IMR-90 (cell line): ENCODE measurements around the gene ZNF618. TPM values are rescaled to one million over a fixed set of nuclear protein-coding genes. Genes with fewer than 3 reads are reported as not detected.

Experiments used
- ATAC-seq: fragments of 200-7000 bp; cut with Tn5 transposase; 2 replicates; pipeline ENCODE4 v1.9.1; 2020; ENCODE audit warnings: low read depth, mild to moderate bottlenecking, moderate library complexity
- BruUV-seq: library from RNA; stranded (reverse); fragments of 400-500 nt; replicated peaks from 2 replicates; lab custom pipeline; 2021; lab: Mats Ljungman, UMichigan
- CTCF ChIA-PET: fragments of 300-600 bp; formaldehyde crosslinking; extraction: SDS; loops from one replicate; lab custom pipeline; 2021; ENCODE audit warnings: antibody characterized with exemption; lab: Yijun Ruan, JAX
- POLR2A ChIA-PET: fragments of 300-600 bp; sonication (Branson Sonifier 250); formaldehyde crosslinking; loops from one replicate; lab custom pipeline; 2022; ENCODE audit warnings: antibody characterized with exemption; ENCODE audit not compliant: unreplicated experiment; lab: Charles Lee
- DNase-seq: peaks from one replicate; pipeline ENCODE4 v3.0.0; 2013
- H2AFZ ChIP-seq: replicated peaks from 2 replicates; pipeline ENCODE3; 2013; ENCODE audit warnings: low read length, mild to moderate bottlenecking; ENCODE audit not compliant: poor library complexity
- H2AK5ac ChIP-seq: 2 replicates; pipeline ENCODE4 v1.6.1; 2013; ENCODE audit warnings: low read depth, low read length, inconsistent platforms
- H2AK9ac ChIP-seq: replicated peaks from 2 replicates; pipeline ENCODE3; 2013; ENCODE audit warnings: mild to moderate bottlenecking, low read depth, low read length, moderate library complexity; ENCODE audit not compliant: poor library complexity
- H2BK120ac ChIP-seq: 2 replicates; pipeline ENCODE4 v1.6.1; 2013; ENCODE audit warnings: low read depth, low read length, inconsistent platforms
- H2BK15ac ChIP-seq: 3 replicates; pipeline ENCODE4 v1.6.1; 2013; ENCODE audit warnings: low read depth, low read length, inconsistent platforms
- H2BK20ac ChIP-seq: 2 replicates; pipeline ENCODE4 v1.6.1; 2013; ENCODE audit warnings: low read depth, mild to moderate bottlenecking, inconsistent platforms, low read length, moderate library complexity
- H2BK5ac ChIP-seq: 2 replicates; pipeline ENCODE4 v1.6.1; 2013; ENCODE audit warnings: mild to moderate bottlenecking, low read depth, low read length, inconsistent platforms; ENCODE audit not compliant: poor library complexity, severe bottlenecking
- H3K14ac ChIP-seq: replicated peaks from 2 replicates; pipeline ENCODE4 v1.6.1; 2013; ENCODE audit warnings: low read depth, low read length, inconsistent platforms
- H3K18ac ChIP-seq: 2 replicates; pipeline ENCODE4 v1.6.1; 2013; ENCODE audit warnings: low read depth, low read length, control low read depth
- H3K23ac ChIP-seq: 2 replicates; pipeline ENCODE4 v1.6.1; 2013; ENCODE audit warnings: low read depth, low read length, inconsistent platforms
- H3K27ac ChIP-seq: 2 replicates; pipeline ENCODE4 v1.5.1; 2013; ENCODE audit warnings: mild to moderate bottlenecking, control low read depth, low read length; ENCODE audit not compliant: insufficient read depth
- H3K27me3 ChIP-seq: 2 replicates; pipeline ENCODE4 v1.6.1; 2013; ENCODE audit warnings: low read length; ENCODE audit not compliant: control insufficient read depth, insufficient read depth
- H3K36me3 ChIP-seq: 2 replicates; pipeline ENCODE4 v1.6.1; 2013; ENCODE audit warnings: low read length, mixed read lengths; ENCODE audit not compliant: control insufficient read depth, insufficient read depth
- H3K4ac ChIP-seq: 2 replicates; pipeline ENCODE4 v1.6.1; 2013; ENCODE audit warnings: low read depth, low read length, inconsistent platforms
- H3K4me1 ChIP-seq: 2 replicates; pipeline ENCODE4 v1.6.1; 2013; ENCODE audit warnings: low read length, mixed read lengths; ENCODE audit not compliant: control insufficient read depth, insufficient read depth
- H3K4me2 ChIP-seq: 2 replicates; pipeline ENCODE4 v1.6.1; 2013; ENCODE audit warnings: low read depth, mild to moderate bottlenecking, control low read depth, low read length, moderate library complexity
- H3K4me3 ChIP-seq: 2 replicates; pipeline ENCODE4 v1.5.1; 2013; ENCODE audit warnings: low read depth, mild to moderate bottlenecking, control low read depth, low read length, moderate library complexity; ENCODE audit not compliant: insufficient read depth
- H3K56ac ChIP-seq: 2 replicates; pipeline ENCODE4 v1.6.1; 2013; ENCODE audit warnings: low read length, inconsistent platforms; ENCODE audit not compliant: insufficient read depth; ENCODE audit errors: extremely low read depth
- H3K79me1 ChIP-seq, 2 experiments: 2 replicates each; pipeline ENCODE4 v1.6.1; 2013; ENCODE audit warnings: low read length in 2 of 2, inconsistent platforms in 1 of 2, low read depth in 1 of 2
- H3K9ac ChIP-seq: 2 replicates; pipeline ENCODE4 v1.6.1; 2013; ENCODE audit warnings: low read depth, low read length, control low read depth
- H3K9me1 ChIP-seq: 2 replicates; pipeline ENCODE4 v1.6.1; 2013; ENCODE audit warnings: low read length, inconsistent platforms; ENCODE audit not compliant: insufficient read depth
- H3K9me3 ChIP-seq: 2 replicates; pipeline ENCODE4 v1.6.1; 2013; ENCODE audit warnings: low read length; ENCODE audit not compliant: control insufficient read depth, insufficient read depth
- H4K20me1 ChIP-seq: 2 replicates; pipeline ENCODE4 v1.6.1; 2013; ENCODE audit warnings: low read length, inconsistent platforms; ENCODE audit not compliant: insufficient read depth
- H4K5ac ChIP-seq: 2 replicates; pipeline ENCODE4 v1.6.1; 2013; ENCODE audit warnings: mild to moderate bottlenecking, low read depth, low read length, control low read depth
- H4K8ac ChIP-seq, 2 experiments: 2 replicates each; pipeline ENCODE4 v1.6.1; 2013; ENCODE audit warnings: low read depth in 2 of 2, low read length in 2 of 2, control low read depth in 1 of 2, inconsistent platforms in 1 of 2
- H4K91ac ChIP-seq: 2 replicates; pipeline ENCODE4 v1.6.1; 2013; ENCODE audit warnings: low read depth, low read length, inconsistent platforms; ENCODE audit not compliant: insufficient read depth
- ELK1 ChIP-seq: fragments of 150-350 bp; IDR thresholded peaks from 2 replicates; pipeline ENCODE4 v1.6.1; 2016; ENCODE audit warnings: low read depth, mild to moderate bottlenecking, low read length, moderate library complexity, borderline replicate concordance
- FOS ChIP-seq: fragments of 150-350 bp; IDR thresholded peaks from 2 replicates; pipeline ENCODE4 v1.6.1; 2016; ENCODE audit warnings: low read depth, low read length
- MAZ ChIP-seq: IDR thresholded peaks from 2 replicates; pipeline ENCODE4 v1.6.1; 2012; ENCODE audit warnings: low read depth, mild to moderate bottlenecking, low read length, improper control_type of control experiment, moderate library complexity, borderline replicate concordance
- POLR2A ChIP-seq: IDR thresholded peaks from 2 replicates; pipeline ENCODE4 v1.6.1; 2012; ENCODE audit warnings: mild to moderate bottlenecking, low read depth, low read length
- SMC3 ChIP-seq: fragments of 150-350 bp; IDR thresholded peaks from 2 replicates; pipeline ENCODE4 v1.6.1; 2016; ENCODE audit warnings: low read depth, mild to moderate bottlenecking, antibody characterized with exemption, low read length, moderate library complexity
- WGBS, 2 experiments: methylation state at CpG; one replicate each; pipeline versions ENCODE4 v1.1.5 to v1.1.7; 2013; ENCODE audit warnings: missing lambda C conversion rate in 2 of 2; ENCODE audit not compliant: insufficient read length in 1 of 2; ENCODE audit errors: extremely low coverage in 2 of 2; 5-methylcytosine and 5-hydroxymethylcytosine counted together
- dilution Hi-C: fragments of 300-500 bp; cut with HindIII; formaldehyde crosslinking; loops from one replicate; pipeline ENCODE4 v1.14.3; 2018; ENCODE audit warnings: low sequenced_read_pairs; ENCODE audit not compliant: unreplicated experiment
- in situ Hi-C: fragments of 300-500 bp; cut with MboI; formaldehyde crosslinking; loops from 3 replicates; pipeline ENCODE4 v1.14.3; 2019; ENCODE audit warnings: low sequenced_read_pairs, inconsistent platforms, mixed read lengths
- intact Hi-C: fragments of 100-400 bp; cut with micrococcal nuclease; formaldehyde crosslinking; loops from 2 replicates; pipeline ENCODE4 v1.10.0; 2022
- polyA plus RNA-seq, 3 experiments: library from polyadenylated mRNA; depleted of rRNA; stranded (reverse); fragments of >200 nt; gene quantifications; 2 replicates each; pipeline ENCODE4 v1.2.3, GENCODE V29; 2012; ENCODE audit warnings: low replicate concordance in 1 of 3
- total RNA-seq: library from RNA; depleted of rRNA; stranded (reverse); fragments of >200 nt; gene quantifications from 2 replicates; pipeline ENCODE4 v1.2.3, GENCODE V29; 2012

Gene ZNF618
- total and polyA plus RNA-seq, 2 of the 4 experiments (the other 2 are of a cell fraction), result 8.2 to 9.4 TPM

- H3K27me3 ChIP-seq, result no peaks in the 10 kb centered on the region
- peaks cover 62% of the 10 kb centered on the region for H4K20me1 ChIP-seq
- peaks cover 3% of the 10 kb centered on the region for H3K36me3 ChIP-seq
- no peak overlapping the region for H3K9ac ChIP-seq
- H2AK5ac ChIP-seq, result no peak overlapping the region
- no peak overlapping the region for H2BK15ac ChIP-seq
- ChIA-PET POLR2A (no interaction called here), CTCF (no interaction called here)
- peaks cover 3% of the 10 kb centered on the region; the same call in 1 of the 2 replicates for H3K4me1 ChIP-seq
- no TSS peak for BruUV-seq
- H3K18ac ChIP-seq, result no peak overlapping the region
- no peak overlapping the region for H3K23ac ChIP-seq
- H3K79me1 ChIP-seq, result peaks cover 59 to 85% of the 10 kb centered on the region in 2 experiments
- H3K27ac ChIP-seq, result no peak overlapping the region
- H4K91ac ChIP-seq, result no peak overlapping the region
- H2BK20ac ChIP-seq, result no peak overlapping the region
- peaks cover 25% of the 10 kb centered on the region for H3K9me1 ChIP-seq
- no peak overlapping the region for H3K56ac ChIP-seq
- WGBS, 2 experiments, result 100% methylated on average over 4 of the region's 9 CpGs; no CpG with 5 or more reads in 1 of the 2 experiments
- dilution Hi-C loops, result no loop called here
- ATAC-seq (no peak), DNase-seq (no peak)
- H3K4me2 ChIP-seq, result no peak overlapping the region
- no peak overlapping the region for H2BK120ac ChIP-seq
- no peak overlapping the region for H4K5ac ChIP-seq
- in situ Hi-C loops, result no loop called here
- H3K4me3 ChIP-seq, result no peak overlapping the region
- H2AFZ ChIP-seq, result no peak overlapping the region
- H4K8ac ChIP-seq, result no peak overlapping the region
- no peaks in the 10 kb centered on the region for H3K9me3 ChIP-seq
- no peak overlapping the region for H2BK5ac ChIP-seq
- intact Hi-C loops, result no loop called here
- H2AK9ac ChIP-seq, result no peak overlapping the region
- no peak overlapping the region for H3K4ac ChIP-seq
- TF ChIP-seq SMC3 (no peak), MAZ (no peak), FOS (no peak), ELK1 (no peak), POLR2A (no peak)
- no peak overlapping the region for H3K14ac ChIP-seq
Observed at GRCh38 chr9:113915817-113916434, 39.8 kb downstream of the ZNF618 start.
